Right ventricle myocardium superior (tissue), 1 donor: ENCODE measurements around the gene RAB31. TPM values are rescaled to one million over a fixed set of nuclear protein-coding genes. Genes with fewer than 3 reads are reported as not detected.

Experiments
- ATAC-seq: fragments of 200-7000 bp; cut with Tn5 transposase; one replicate; pipeline ENCODE4 v1.9.1; 2020; ENCODE audit warnings: mild to moderate bottlenecking; ENCODE audit not compliant: poor library complexity
- DNase-seq: peaks from one replicate; pipeline ENCODE4 v3.0.0-alpha.2; 2020
- intact Hi-C: fragments of 100-400 bp; cut with DNase I; formaldehyde crosslinking; loops from one replicate; pipeline ENCODE4 v1.11.2; 2022
- total RNA-seq: library from RNA; stranded (reverse); fragmentation: NEBNext Ultra II Directional; extraction: Animal tissue kit (Norgen Biotek cat#: 25700); gene quantifications from one replicate; pipeline ENCODE4 v1.2.1, GENCODE V29; 2021
- donor health status: DM: no; HTN: yes; CAD: no; lungs with severe emphysema.

Gene RAB31
- total RNA-seq, 1 donor from 2014 or later: 12.1 TPM

DNA sequence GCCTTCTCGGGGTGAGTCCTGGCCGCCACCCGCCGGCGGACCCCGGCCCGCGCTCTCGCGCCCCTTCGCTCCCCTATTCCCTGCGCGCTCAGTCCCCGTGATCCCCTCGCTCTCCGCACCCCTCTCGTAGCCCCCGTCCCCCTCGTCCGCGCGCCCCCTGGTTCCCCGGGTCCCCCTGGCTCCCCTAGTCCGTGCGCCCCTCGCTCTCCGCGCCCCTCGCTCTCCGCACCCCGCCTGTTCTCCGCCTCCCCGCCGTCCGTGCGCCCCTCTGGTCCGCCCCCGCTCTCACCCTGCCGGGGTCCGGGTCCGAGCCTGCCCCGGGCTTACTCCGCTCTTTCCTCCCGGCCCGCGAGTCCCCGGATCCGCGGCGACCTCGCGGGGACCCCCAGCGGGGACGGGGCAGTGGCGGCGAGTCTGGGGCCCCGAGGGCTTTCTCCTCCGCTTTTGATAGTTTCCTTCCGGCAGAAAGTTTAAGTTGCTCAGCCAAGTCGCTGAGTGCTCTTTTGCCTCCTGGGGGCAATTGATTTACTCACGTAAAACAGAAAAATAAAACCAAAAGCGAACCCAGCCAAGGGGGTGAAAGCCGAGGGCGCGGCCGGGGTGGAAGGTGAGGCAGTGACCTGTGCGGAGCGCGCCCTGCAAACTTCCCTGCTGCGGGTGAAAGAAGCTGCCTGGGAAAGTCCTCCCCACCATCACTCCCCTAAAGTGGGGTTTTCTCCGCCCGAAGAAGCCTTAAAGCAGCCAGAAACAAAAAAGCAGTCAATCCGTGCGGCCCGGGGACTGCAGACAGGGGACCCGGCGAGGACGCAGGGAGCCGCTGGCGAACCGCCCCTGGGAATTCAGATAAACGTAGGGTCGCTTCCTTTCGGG lies 568 bp downstream of the RAB31 start:
- intact Hi-C loops: no loop called here

DNA sequence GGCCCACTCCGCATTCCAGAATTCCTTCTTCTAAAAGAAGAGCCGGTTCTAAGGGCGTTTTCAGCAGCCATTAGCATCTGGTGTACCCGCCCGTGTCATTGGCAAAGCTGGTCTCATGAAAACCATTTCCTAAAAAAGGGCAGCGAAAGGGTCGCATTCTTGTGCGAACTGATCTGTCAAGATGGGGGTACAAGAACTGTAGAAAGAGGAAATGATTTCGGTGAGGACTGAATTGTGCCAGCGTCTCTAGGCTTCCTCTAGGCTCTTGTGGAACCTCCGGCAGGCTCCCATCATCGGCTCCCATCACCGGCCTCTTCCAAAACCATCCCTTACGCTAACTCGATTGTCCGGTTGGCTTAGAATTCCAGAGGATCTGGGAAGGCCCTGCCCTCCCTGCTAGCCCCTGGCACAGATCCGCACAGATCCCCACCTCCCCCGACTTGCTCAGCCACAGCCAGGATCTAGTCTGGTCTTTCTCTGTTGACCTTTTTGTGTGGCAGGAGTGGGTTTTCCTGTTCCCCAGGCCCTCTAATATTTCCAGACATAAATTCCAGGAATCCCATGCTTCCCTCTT lies 1.3 kb downstream of the RAB31 start:
- intact Hi-C loops: no loop called here
- ATAC-seq (no peak), DNase-seq (no peak)

More for the DNA sequence above, 568 bp downstream of the RAB31 start:
- peak; percentile 58 for DNase-seq
- ATAC-seq: peak; percentile 7

DNA sequence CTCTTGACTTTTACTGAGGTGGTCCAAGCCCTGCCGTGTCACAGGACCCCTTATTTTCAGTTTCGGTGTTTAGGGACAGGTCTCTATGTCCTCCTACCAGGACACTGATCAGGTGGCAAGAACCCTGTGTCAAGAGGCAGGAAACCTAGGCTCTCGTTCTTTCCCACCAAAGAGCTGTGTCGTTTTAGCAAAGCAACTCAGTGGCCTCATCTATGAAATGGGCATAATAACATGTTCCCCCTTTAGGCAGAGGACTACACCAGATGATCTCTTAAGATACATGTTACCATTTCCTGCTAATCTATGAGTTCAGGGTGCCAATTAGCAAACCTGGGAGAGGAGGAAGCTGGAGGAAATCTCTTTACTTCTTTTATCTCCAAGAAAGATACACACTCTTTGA lies 1.9 kb downstream of the RAB31 start:
- ATAC-seq (no peak), DNase-seq (no peak)
- intact Hi-C loops: loop anchor here (10.0 kb wide), 1 partner anchor 55 kb away; no protein-coding TSS in a partner anchor

DNA sequence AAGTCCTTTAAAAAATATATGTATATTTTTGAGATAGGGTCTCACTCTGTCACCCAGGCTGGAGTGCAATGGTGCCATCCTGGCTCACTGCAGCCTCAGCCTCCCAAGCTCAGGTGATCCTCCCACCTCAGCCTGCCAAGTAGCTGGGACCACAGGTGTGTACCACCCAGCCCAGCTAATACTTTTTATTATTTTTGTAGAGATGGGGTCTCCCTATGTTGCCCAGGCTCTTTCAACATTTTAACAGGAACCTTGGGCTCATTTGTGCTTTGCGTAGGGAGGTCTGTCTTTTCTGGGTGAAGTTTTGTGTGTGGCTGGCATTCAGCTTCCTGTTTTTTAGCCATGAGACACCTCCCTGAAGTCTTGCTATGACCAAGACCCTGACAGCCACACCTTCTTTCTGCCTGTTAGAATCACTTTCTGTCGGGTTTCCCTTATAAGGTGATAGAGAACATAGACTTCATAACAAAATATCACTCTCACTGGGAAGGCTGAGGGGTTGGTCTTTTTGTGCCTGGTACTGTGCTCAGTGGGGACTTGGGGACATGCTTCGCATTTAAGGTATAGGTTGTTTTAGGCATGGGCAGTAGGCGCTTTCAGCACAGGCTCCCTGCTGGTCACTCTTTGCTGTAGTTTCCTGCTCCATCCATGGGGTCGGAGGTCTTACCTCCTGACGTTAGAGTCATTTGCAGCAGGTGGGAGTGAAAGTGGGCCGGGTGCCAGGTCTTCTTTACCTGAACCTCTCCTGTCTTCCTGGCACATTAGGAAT lies 3.4 kb downstream of the RAB31 start:
- no peak for DNase-seq
- ATAC-seq: no peak
- intact Hi-C loops: loop anchor here (10.0 kb wide), 1 partner anchor 57 kb away; no protein-coding TSS in a partner anchor

GRCh38 chr18:9712130-9712577 lies 4.1 kb downstream of the RAB31 start:
- intact Hi-C loops: loop anchor here (10.0 kb wide), 1 partner anchor 57 kb away; no protein-coding TSS in a partner anchor
- ATAC-seq: no peak

DNA sequence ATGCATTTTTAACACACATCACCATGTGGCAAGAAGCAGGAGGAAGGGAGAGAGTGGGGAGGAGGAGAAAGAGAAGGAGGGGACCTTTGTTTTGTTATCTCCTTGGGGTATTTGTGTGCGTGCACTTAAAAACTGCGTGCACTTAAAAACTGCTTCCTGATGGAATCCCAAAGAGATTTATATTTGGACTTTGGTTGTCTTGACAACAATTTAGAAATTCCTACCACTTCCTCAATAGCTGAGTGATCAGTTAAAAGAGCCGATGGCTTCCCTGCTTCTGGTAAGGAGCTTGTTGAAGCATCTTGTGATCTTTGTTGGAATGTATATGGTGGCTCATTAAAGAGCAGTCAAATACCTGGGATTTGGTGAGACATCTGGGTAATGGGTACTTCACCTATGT lies 4.5 kb downstream of the RAB31 start:
- intact Hi-C loops: loop anchor here (10.0 kb wide), 1 partner anchor 58 kb away; no protein-coding TSS in a partner anchor
- ATAC-seq: no peak
- no peak for DNase-seq

More at GRCh38 chr18:9712130-9712577, 4.1 kb downstream of the RAB31 start:
- DNase-seq: no peak

GRCh38 chr18:9714266-9715087 lies 6.4 kb downstream of the RAB31 start:
- intact Hi-C loops: loop anchor here (10.0 kb wide), 1 partner anchor 60 kb away; no protein-coding TSS in a partner anchor
- ATAC-seq (no peak), DNase-seq (no peak)

- no peak for ATAC-seq
- intact Hi-C loops: loop anchor here (10.0 kb wide), 1 partner anchor 60 kb away; no protein-coding TSS in a partner anchor
- DNase-seq: no peak
Measured at GRCh38 chr18:9715088-9715343, 6.9 kb downstream of the RAB31 start.

- DNase-seq (no peak), ATAC-seq (peak; percentile 40)
- intact Hi-C loops: loop anchor here (10.0 kb wide), 1 partner anchor 61 kb away; no protein-coding TSS in a partner anchor
Measured at GRCh38 chr18:9715978-9716774, 8.1 kb downstream of the RAB31 start.

- ATAC-seq (no peak), DNase-seq (no peak)
- intact Hi-C loops: loop anchor here (10.0 kb wide), 1 partner anchor 62 kb away; no protein-coding TSS in a partner anchor
Measured at GRCh38 chr18:9716780-9717563, 8.9 kb downstream of the RAB31 start.

GRCh38 chr18:9719421-9719981 lies 11.4 kb downstream of the RAB31 start:
- intact Hi-C loops: loop anchor here (10.0 kb wide), 1 partner anchor 65 kb away; no protein-coding TSS in a partner anchor
- ATAC-seq: no peak
- no peak for DNase-seq

DNA sequence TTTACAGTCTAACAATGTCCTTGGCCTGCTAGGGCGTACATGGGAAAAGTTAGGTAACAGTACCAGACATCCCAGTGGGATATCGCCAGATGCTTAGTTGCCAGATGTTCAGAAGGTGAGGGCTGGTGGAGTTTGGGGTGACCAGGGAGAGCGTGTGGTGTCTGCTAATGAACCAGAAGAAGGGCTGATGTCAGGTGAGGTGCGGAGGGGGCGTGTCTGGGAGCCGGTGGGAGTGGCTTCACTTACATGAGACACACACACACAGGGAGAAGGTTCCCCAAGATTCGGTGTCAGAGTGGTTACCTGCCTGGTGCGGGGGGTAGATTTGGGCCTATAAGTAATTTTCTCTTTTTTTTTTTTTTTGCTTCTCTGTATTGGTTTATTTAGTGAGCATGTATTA lies 12.2 kb downstream of the RAB31 start:
- intact Hi-C loops: no loop called here
- ATAC-seq (no peak), DNase-seq (no peak)

- intact Hi-C loops: no loop called here
- ATAC-seq (no peak), DNase-seq (no peak)
Measured at GRCh38 chr18:9721893-9722550, 13.9 kb downstream of the RAB31 start.

GRCh38 chr18:9722691-9723090 lies 14.6 kb downstream of the RAB31 start:
- DNase-seq (no peak), ATAC-seq (no peak)
- intact Hi-C loops: no loop called here

DNA sequence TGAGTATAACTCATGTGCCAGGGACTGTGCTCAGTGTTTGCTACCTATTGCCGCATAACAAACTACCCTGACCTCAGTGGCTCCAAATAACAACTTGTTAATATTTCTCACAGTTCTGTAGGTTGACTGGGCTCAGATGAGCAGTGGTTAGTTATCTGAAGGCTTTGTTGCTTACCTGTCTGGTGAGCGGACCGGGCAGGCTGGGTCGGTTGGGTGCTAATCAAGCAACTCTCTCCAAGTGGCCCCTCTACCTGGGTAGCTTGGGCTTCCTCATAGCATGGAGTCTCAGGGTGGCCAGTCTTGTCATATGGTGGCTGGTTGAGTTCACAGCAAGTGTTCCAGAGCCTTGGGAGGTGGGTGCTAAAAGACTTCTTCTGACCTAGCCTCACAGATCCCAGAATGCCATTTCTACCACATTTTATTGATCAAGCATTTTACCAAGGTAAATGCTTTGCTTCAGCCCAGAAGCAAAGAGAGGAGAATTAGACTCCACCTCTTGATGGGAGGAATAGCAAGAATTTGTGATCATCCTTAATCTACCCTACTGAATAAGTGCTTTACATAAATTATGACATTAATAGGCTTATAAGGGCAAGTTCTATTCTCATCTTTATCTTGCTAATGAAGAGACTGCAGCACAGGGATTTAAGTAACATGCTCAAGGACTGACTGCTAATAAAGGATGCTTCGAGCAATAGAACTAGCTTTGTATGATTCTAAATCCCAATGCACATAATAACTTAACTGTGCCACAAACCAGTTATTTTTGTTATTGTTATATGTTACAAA lies 16.9 kb downstream of the RAB31 start:
- no peak for DNase-seq
- intact Hi-C loops: no loop called here
- no peak for ATAC-seq
